Erythroblast (primary cell): ENCODE measurements around the gene DOK5.

Source experiments
- GATA1 ChIP-seq: IDR thresholded peaks from 2 replicates; pipeline ENCODE4 v1.6.1; 2011; ENCODE audit warnings: low read depth, mild to moderate bottlenecking, control low read depth, low read length, moderate library complexity
- POLR2A ChIP-seq: IDR thresholded peaks from 2 replicates; pipeline ENCODE4 v1.6.1; 2011; ENCODE audit warnings: mild to moderate bottlenecking, low read length

GRCh38 chr20:54545676-54546358 is 70.4 kb downstream of the DOK5 start:
- TF ChIP-seq POLR2A (no peak), GATA1 (no peak)
